Amniotic stem cell (primary cell): ENCODE results near the gene MAST4.

Experiments used
- DNase-seq: peaks from one replicate; lab custom pipeline; 2025; lab: John Stamatoyannopoulos, UW

MAST4 gene

GRCh38 chr5:66842540-66842939 lies 246.3 kb downstream of the MAST4 start:
- DNase-seq, result no peak

- DNase-seq, result no peak
Observed at GRCh38 chr5:66843065-66843464, 246.9 kb downstream of the MAST4 start.

- no peak for DNase-seq
Observed at GRCh38 chr5:66848749-66849641, 252.8 kb downstream of the MAST4 start.

- no peak for DNase-seq
Observed at GRCh38 chr5:66849803-66850202, 253.6 kb downstream of the MAST4 start.

GRCh38 chr5:66850354-66851075 lies 254.3 kb downstream of the MAST4 start:
- DNase-seq, result no peak

- no peak for DNase-seq
Observed at GRCh38 chr5:66851306-66851705, 255.1 kb downstream of the MAST4 start.

GRCh38 chr5:66854416-66854815 lies 258.2 kb downstream of the MAST4 start:
- DNase-seq, result no peak

- DNase-seq, result no peak
Observed at GRCh38 chr5:66856041-66856805, 260.0 kb downstream of the MAST4 start.

- DNase-seq, result no peak
Observed at GRCh38 chr5:66859526-66859925, 263.3 kb downstream of the MAST4 start.

GRCh38 chr5:66860199-66860975 lies 264.2 kb downstream of the MAST4 start:
- no peak for DNase-seq

GRCh38 chr5:66861402-66861801 lies 265.2 kb downstream of the MAST4 start:
- no peak for DNase-seq

GRCh38 chr5:66862020-66862419 lies 265.8 kb downstream of the MAST4 start:
- DNase-seq, result no peak

- DNase-seq, result no peak
Observed at GRCh38 chr5:66863243-66864170, 267.3 kb downstream of the MAST4 start.

GRCh38 chr5:66864240-66864884 lies 268.2 kb downstream of the MAST4 start:
- DNase-seq, result no peak

GRCh38 chr5:66867618-66868322 lies 271.6 kb downstream of the MAST4 start:
- DNase-seq, result no peak

GRCh38 chr5:66869347-66869746 lies 273.2 kb downstream of the MAST4 start:
- DNase-seq, result no peak

- no peak for DNase-seq
Observed at GRCh38 chr5:66870708-66871107, 274.5 kb downstream of the MAST4 start.

GRCh38 chr5:66871651-66872050 lies 275.5 kb downstream of the MAST4 start:
- no peak for DNase-seq

GRCh38 chr5:66872736-66873331 lies 276.6 kb downstream of the MAST4 start:
- no peak for DNase-seq
